Spinal cord (tissue), 10 donors: ENCODE results near the gene PRKCA. TPM values are rescaled to one million over a fixed set of nuclear protein-coding genes. Genes with fewer than 3 reads are reported as not detected.

Source experiments
- DNase-seq, 6 donors: peaks; one replicate each; pipeline versions ENCODE4 v3.0.0 to v3.0.0-alpha.2; 2013 to 2015; ENCODE audit warnings: low spot score in 6 of 6, low read depth in 4 of 6
- H3K27ac ChIP-seq: one replicate; pipeline ENCODE4 v1.5.1; 2013; ENCODE audit warnings: low read depth, low read length, control low read depth
- H3K27me3 ChIP-seq: one replicate; pipeline ENCODE4 v1.6.1; 2013; ENCODE audit warnings: low read length; ENCODE audit not compliant: control insufficient read depth, insufficient read depth
- H3K36me3 ChIP-seq: one replicate; pipeline ENCODE4 v1.6.1; 2013; ENCODE audit warnings: low read length; ENCODE audit not compliant: control insufficient read depth, insufficient read depth
- H3K4me1 ChIP-seq: one replicate; pipeline ENCODE4 v1.6.1; 2013; ENCODE audit warnings: low read length; ENCODE audit not compliant: control insufficient read depth, insufficient read depth
- H3K4me3 ChIP-seq: one replicate; pipeline ENCODE4 v1.5.1; 2013; ENCODE audit warnings: low read depth, low read length, control low read depth
- H3K9me3 ChIP-seq: one replicate; pipeline ENCODE4 v1.6.1; 2013; ENCODE audit warnings: low read length; ENCODE audit not compliant: control insufficient read depth, insufficient read depth
- whole genome bisulfite sequencing: methylation state at CpG from one replicate; pipeline ENCODE4 v1.1.5; 2013; ENCODE audit warnings: missing lambda C conversion rate; ENCODE audit not compliant: insufficient coverage; 5-methylcytosine and 5-hydroxymethylcytosine counted together
- polyA plus RNA-seq, 2 donors: library from polyadenylated mRNA; unstranded; fragments of 120-200 nt; gene quantifications; one replicate each; pipeline ENCODE4 v1.2.1, GENCODE V29; 2013; ENCODE audit not compliant: insufficient read length in 2 of 2
- total RNA-seq, 2 donors: library from RNA; depleted of rRNA in 1 of 2; stranded (reverse); fragments of 120-200 nt in 1 of 2; fragments of >200 nt in 1 of 2; gene quantifications; one replicate each; pipeline versions ENCODE4 v1.2.3 to v1.2.4, GENCODE V29; 2013 to 2014
- donor health status: healthy.

The PRKCA gene
- total and polyA plus RNA-seq, 4 donors: 42.4 to 51.3 (median 48.2) TPM

DNA sequence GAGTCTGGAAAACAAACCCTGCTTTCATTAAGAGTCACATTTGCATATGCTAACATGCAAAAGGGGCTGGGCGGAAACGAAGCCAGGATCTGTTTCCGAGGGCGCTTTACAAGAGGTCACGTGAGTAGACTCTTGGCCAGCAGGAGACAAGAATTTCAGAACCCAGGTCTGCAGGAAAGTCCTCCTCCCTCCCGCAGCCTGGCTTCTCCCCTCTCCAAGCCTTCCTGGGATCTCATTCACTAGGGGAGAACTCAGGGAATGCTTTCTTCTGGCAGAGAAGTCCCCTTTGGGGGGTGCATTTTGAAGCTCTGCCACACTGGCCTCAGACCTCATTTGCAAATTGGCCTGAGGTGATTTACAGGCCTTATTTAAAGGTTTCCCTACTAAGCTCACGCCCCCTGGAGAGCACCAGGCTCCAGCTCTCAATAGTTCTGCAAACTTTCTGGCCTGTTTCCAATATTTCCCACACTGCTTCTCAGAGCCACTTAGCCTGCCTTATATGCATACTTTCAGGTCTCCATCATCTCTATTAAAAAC is 475.3 kb downstream of the PRKCA start:
- WGBS: 34% methylated on average over 6 of the region's 7 CpGs
- peak; percentile 52 to 94 (median 78) for DNase-seq
- no peaks in the 10 kb centered on the region for H3K9me3 ChIP-seq
- peaks cover 40% of the 10 kb centered on the region for H3K4me1 ChIP-seq
- peaks cover 10% of the 10 kb centered on the region for H3K36me3 ChIP-seq
- no peaks in the 10 kb centered on the region for H3K27me3 ChIP-seq
- H3K27ac ChIP-seq: peak overlapping the region; percentile 88
- H3K4me3 ChIP-seq: no peak overlapping the region

DNA sequence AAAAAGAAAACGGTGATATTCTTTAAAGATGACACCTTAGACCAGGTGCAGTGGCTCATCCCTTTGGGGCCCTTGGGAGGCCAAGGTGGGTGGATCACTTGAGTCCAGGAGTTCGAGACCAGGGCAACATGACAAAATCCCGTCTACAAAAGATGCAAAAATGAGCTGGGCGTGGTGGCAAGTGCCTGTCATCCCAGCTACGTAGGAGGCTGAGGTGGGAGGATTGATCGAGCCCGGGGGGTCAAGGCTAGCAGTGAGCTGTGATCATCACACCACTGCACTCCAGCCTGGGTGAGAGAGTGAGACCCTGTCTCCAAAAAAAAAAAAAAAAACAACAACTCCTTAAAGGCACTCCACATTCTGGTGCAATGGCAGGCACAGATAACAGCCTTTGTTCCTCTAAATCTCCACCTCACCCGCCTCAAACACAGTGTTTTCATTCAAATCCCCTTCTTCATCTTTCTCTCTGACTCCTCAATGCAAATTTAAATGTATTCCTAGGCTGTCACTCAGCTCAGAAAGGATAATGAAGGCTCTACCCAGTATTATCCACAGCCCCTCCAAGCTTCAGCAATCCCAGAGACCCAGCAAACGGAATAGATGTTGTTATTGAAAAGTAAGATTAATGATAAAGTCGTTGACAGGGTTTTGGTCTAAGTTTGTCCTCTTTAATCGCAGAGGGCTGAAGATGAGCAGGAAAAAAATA is 476.3 kb downstream of the PRKCA start:
- peaks cover 40% of the 10 kb centered on the region for H3K4me1 ChIP-seq

GRCh38 chr17:66779237-66779606 is 476.8 kb downstream of the PRKCA start:
- WGBS: 71% methylated on average over 6 of the region's 6 CpGs
- Histone ChIP-seq H3K27ac (no peak overlapping the region), H3K9me3 (no peaks in the 10 kb centered on the region), H3K4me1 (peaks cover 40% of the 10 kb centered on the region), H3K36me3 (peaks cover 12% of the 10 kb centered on the region), H3K4me3 (no peak overlapping the region), H3K27me3 (no peaks in the 10 kb centered on the region)
- no peak for DNase-seq

More for the DNA sequence above, 476.3 kb downstream of the PRKCA start:
- Histone ChIP-seq H3K27me3 (no peaks in the 10 kb centered on the region), H3K4me3 (no peak overlapping the region), H3K9me3 (no peaks in the 10 kb centered on the region), H3K27ac (no peak overlapping the region), H3K36me3 (peaks cover 10% of the 10 kb centered on the region)
- DNase-seq: peak in 1 of 6 donors; percentile 80
- 82% methylated on average over 4 of the region's 11 CpGs for WGBS

GRCh38 chr17:66781135-66781534 is 478.7 kb downstream of the PRKCA start:
- 95% methylated on average over 7 of the region's 7 CpGs for WGBS
- H3K4me1 ChIP-seq: peaks cover 29% of the 10 kb centered on the region
- no peak overlapping the region for H3K4me3 ChIP-seq
- no peaks in the 10 kb centered on the region for H3K27me3 ChIP-seq
- H3K36me3 ChIP-seq: peaks cover 17% of the 10 kb centered on the region
- H3K9me3 ChIP-seq: no peaks in the 10 kb centered on the region
- H3K27ac ChIP-seq: no peak overlapping the region
- DNase-seq: no peak

DNA sequence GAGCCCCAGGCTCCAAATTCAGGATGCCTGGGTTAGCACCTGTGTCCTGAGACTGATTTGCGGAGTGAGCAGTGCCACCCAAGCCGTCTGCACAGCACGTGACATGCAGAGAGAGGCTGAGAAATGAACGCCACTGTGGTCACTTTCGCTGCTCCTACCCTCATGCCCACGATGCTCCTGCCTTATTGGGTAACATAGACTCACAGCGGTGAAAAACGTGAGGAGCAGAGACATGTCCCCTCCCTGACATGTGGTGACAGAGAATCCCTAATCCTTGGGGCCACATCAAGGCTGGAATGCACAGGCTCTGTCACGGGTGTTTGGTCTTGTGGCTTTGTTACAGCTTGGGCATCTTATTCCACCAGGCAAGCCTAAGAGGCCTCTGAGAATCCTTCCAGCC is 480.4 kb downstream of the PRKCA start:
- no peak overlapping the region for H3K27ac ChIP-seq
- peaks cover 15% of the 10 kb centered on the region for H3K4me1 ChIP-seq
- peak in 1 of 6 donors; percentile 39 for DNase-seq
- no peaks in the 10 kb centered on the region for H3K9me3 ChIP-seq
- no peak overlapping the region for H3K4me3 ChIP-seq
- 92% methylated on average over 8 of the region's 9 CpGs for WGBS
- peaks cover 17% of the 10 kb centered on the region for H3K36me3 ChIP-seq
- no peaks in the 10 kb centered on the region for H3K27me3 ChIP-seq

DNA sequence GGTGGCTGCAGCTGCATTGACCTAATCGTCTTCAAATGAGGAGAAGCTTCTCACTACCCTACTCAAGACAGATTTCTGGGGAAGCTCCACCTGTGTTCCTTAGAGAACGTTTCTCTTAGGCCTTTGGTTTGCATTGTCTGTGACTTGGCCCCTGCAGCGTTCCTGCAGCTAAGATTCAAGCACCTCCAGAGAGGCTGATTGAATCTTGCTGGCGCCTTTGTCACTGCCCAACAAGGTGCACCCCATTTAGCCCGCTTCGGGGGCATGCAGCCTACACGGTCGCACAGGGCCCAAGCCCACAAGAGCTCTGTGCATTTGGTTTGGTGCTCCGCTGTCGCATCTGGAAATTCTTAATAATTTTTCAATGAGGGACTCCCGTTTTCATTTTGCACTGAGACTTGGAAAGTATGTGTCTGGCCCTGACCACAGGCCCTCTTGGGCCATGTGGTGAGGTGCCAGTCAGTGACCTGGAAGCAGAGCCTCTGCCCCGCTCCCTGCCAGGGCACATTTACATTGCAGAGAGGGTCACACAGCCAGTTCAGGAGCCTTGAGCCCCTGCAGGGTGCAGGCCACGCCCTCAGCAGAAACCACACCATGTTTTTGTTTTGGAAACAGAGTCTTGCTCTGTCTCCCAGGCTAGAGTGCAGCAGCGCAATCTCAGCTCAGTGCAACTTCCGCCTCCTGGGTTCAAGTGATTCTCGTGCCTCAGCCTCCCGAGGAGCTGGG is 481.4 kb downstream of the PRKCA start:
- H3K4me1 ChIP-seq: peaks cover 6% of the 10 kb centered on the region
- DNase-seq: no peak
- H3K36me3 ChIP-seq: peaks cover 20% of the 10 kb centered on the region
- 94% methylated on average over 17 of the region's 17 CpGs for WGBS
- no peak overlapping the region for H3K4me3 ChIP-seq
- H3K27ac ChIP-seq: no peak overlapping the region
- H3K9me3 ChIP-seq: no peaks in the 10 kb centered on the region
- no peaks in the 10 kb centered on the region for H3K27me3 ChIP-seq

- H3K27ac ChIP-seq: no peak overlapping the region
- peaks cover 12% of the 10 kb centered on the region for H3K4me1 ChIP-seq
- no peaks in the 10 kb centered on the region for H3K9me3 ChIP-seq
- H3K36me3 ChIP-seq: peaks cover 29% of the 10 kb centered on the region
- no peak for DNase-seq
- 91% methylated on average over 11 of the region's 11 CpGs for WGBS
- no peak overlapping the region for H3K4me3 ChIP-seq
- H3K27me3 ChIP-seq: no peaks in the 10 kb centered on the region
These were observed 482.4 kb downstream of the PRKCA start for GRCh38 chr17:66784621-66785364.

- H3K4me3 ChIP-seq: no peak overlapping the region
- H3K9me3 ChIP-seq: no peaks in the 10 kb centered on the region
- no peaks in the 10 kb centered on the region for H3K27me3 ChIP-seq
- no peak for DNase-seq
- no peak overlapping the region for H3K27ac ChIP-seq
- 97% methylated on average over 8 of the region's 10 CpGs for WGBS
- H3K36me3 ChIP-seq: peaks cover 30% of the 10 kb centered on the region
- H3K4me1 ChIP-seq: peaks cover 19% of the 10 kb centered on the region
These were observed 483.7 kb downstream of the PRKCA start for GRCh38 chr17:66786107-66786506.

DNA sequence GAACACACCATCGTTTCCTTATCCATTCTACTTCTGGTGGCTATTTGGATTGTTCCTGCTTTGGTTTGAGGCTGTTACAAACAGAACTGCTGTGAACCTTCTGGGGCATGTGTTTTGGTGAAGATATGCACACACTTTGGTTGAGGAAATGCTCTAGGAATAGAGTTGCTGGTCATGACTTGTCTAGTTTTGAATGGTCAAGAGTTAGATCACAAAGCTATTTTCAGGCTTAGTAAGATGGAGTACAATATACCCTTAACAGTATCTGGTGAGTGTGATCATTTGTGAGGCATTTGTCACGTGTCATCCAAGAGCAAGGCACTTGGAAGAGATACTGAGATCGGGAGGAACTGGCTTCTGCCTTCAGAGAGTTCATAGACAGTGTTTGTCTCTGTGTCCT is 485.5 kb downstream of the PRKCA start:
- H3K27me3 ChIP-seq: no peaks in the 10 kb centered on the region
- no peak overlapping the region for H3K27ac ChIP-seq
- no CpG with 5 or more reads among the region's 3 CpGs for WGBS
- peaks cover 35% of the 10 kb centered on the region for H3K4me1 ChIP-seq
- H3K9me3 ChIP-seq: no peaks in the 10 kb centered on the region
- DNase-seq: no peak
- H3K36me3 ChIP-seq: peaks cover 33% of the 10 kb centered on the region
- no peak overlapping the region for H3K4me3 ChIP-seq
